Fibroblast of skin of right biceps (primary cell): Measurements from ENCODE around the gene NSDHL.

Experiments
- DNase-seq: peaks from one replicate; pipeline ENCODE4 v3.0.0-alpha.2; 2013

The NSDHL gene

GRCh38 chrX:152917656-152918579, 87.1 kb downstream of the NSDHL start:
- no peak for DNase-seq

DNA sequence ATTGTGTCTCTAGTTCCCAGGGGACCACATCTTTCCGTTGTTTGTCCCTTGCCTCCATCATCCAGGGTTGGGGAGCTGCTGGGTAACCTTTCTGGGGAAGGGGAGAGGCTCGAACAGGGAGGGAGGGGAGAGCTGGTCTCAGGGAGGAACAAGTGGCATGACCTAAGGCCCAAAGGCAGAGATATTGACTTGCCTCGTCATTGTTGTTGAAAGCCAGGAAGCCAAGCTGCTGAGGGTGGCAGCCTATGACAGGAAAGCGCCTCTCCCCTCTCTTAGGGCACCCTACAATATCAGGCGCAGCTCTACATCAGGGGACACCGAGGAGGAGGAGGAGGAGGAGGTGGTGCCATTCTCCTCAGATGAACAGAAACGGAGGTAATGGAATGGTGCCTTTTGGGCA, 87.8 kb downstream of the NSDHL start:
- no peak for DNase-seq
